IPS DF 6.9 (cell line): ENCODE results near the gene P3H2.
"Not testable (repeated sequence)": the region's sequence is repeated elsewhere in the genome, so short reads cannot be mapped to it uniquely, and the experiment has no call there.

Experiments
- DNase-seq: peaks from one replicate; pipeline ENCODE4 v3.0.0-alpha.2; 2013; ENCODE audit warnings: low read depth, low spot score
- H3K27ac ChIP-seq: one replicate; pipeline ENCODE4 v1.5.1; 2013; ENCODE audit warnings: low read length, control low read depth
- H3K27me3 ChIP-seq: 2 replicates; pipeline ENCODE4 v1.6.1; 2013; ENCODE audit warnings: mild to moderate bottlenecking, low read length; ENCODE audit not compliant: control insufficient read depth, insufficient read depth
- H3K36me3 ChIP-seq: 2 replicates; pipeline ENCODE4 v1.6.1; 2013; ENCODE audit warnings: low read length; ENCODE audit not compliant: control insufficient read depth, insufficient read depth
- H3K4me1 ChIP-seq: 2 replicates; pipeline ENCODE4 v1.6.1; 2013; ENCODE audit warnings: low read length; ENCODE audit not compliant: control insufficient read depth, insufficient read depth
- H3K4me3 ChIP-seq: 2 replicates; pipeline ENCODE4 v1.5.1; 2013; ENCODE audit warnings: mild to moderate bottlenecking, low read length
- H3K9me3 ChIP-seq: 2 replicates; pipeline ENCODE4 v1.6.1; 2013; ENCODE audit warnings: low read length, inconsistent platforms; ENCODE audit not compliant: control insufficient read depth, insufficient read depth
- WGBS: extraction: QIAGEN DNeasy Blood & Tissue Kit; methylation state at CpG from one replicate; pipeline ENCODE4 v1.1.7; 2013; ENCODE audit warnings: mixed read lengths, missing lambda C conversion rate; ENCODE audit not compliant: insufficient read length, insufficient coverage; 5-methylcytosine and 5-hydroxymethylcytosine counted together

The P3H2 gene

DNA sequence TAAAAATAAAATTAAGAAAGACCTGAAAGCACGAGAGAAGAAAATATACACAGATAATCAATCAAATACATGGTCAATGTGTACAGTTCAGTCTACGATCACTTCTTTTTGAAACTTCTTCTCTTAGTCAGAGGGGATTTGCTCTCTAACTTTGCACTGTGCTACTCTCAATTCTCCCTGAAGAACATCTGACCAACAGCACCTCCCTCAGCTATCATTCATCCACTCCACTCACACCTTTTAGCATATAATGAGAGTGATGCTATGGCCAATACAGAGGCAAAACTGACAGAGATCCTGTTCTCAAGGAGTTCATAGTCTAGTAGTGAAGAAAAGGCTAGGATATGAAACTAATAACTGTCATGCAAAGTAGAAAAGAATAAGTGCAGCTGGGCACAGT is 45.9 kb downstream of the P3H2 start:
- DNase-seq = no peak
- Histone ChIP-seq H3K27me3 (no peaks in the 10 kb centered on the region), H3K36me3 (no peaks in the 10 kb centered on the region), H3K9me3 (no peaks in the 10 kb centered on the region), H3K4me3 (no peak overlapping the region), H3K4me1 (no peaks in the 10 kb centered on the region; the same call in 1 of the 2 replicates), H3K27ac (no peak overlapping the region)
- no CpG with 5 or more reads among the region's 2 CpGs for WGBS

DNA sequence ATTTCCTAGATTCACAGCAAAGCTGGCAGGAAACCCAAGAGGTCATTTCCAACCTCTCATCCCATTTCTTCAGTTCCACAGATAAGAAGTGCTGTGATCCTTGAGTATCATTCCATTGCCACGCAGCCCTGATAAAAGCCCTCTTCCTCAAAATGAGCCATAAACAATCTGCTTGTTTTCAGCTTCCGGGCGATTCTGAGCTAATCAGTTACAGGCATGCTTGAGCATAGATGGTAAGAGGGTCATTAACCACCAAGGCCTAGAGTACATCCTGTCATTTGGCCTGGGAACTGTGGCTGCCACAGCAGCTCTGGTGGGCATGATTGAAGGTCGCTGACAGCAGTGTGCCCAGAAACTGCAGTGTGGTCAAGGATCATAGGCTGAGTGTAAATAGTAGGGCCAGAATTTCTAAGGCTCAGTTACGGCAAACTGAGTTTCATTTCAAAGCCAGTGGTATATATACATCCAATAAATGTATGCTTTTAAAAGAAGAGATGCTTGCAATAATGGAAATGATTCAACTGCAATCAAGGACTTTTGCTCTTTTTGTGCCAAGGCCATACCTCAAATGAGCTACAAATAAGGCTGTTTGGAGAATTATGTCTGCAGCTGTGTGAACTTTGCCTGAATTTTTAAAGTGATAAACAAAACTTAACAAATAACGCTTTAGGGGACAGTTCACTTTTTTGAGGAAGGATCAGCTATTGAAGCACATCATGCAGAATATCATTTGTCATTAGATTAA is 47.3 kb downstream of the P3H2 start:
- Histone ChIP-seq H3K27me3 (no peaks in the 10 kb centered on the region), H3K4me1 (no peaks in the 10 kb centered on the region; the same call in 1 of the 2 replicates), H3K27ac (no peak overlapping the region), H3K4me3 (no peak overlapping the region), H3K36me3 (no peaks in the 10 kb centered on the region), H3K9me3 (no peaks in the 10 kb centered on the region)
- whole genome bisulfite sequencing = no CpG with 5 or more reads among the region's 6 CpGs
- DNase-seq = no peak

DNA sequence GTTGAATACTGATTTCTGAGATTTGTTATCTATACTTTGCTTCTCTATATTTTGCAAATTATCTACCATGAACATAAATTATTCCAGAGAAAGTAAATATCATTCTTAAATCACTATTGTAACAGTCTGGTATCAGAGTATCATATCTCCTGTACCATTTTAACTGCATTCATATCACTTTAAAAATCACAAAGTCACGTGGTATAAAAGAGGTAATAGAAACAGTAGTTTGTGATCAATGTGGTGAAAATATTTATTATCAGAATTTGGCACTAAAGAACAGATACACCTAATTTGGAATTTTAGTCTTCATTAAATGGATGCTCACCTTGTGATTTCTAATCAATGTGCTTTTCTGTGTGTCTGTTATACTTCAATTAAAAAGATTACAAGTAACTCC is 47.8 kb downstream of the P3H2 start:
- DNase-seq = no peak
- H3K4me1 ChIP-seq = no peaks in the 10 kb centered on the region; the same call in 1 of the 2 replicates
- H3K4me3 ChIP-seq = no peak overlapping the region
- H3K9me3 ChIP-seq = no peaks in the 10 kb centered on the region
- WGBS = no CpG with 5 or more reads among the region's 1 CpG
- no peaks in the 10 kb centered on the region for H3K27me3 ChIP-seq
- no peaks in the 10 kb centered on the region for H3K36me3 ChIP-seq
- no peak overlapping the region for H3K27ac ChIP-seq

DNA sequence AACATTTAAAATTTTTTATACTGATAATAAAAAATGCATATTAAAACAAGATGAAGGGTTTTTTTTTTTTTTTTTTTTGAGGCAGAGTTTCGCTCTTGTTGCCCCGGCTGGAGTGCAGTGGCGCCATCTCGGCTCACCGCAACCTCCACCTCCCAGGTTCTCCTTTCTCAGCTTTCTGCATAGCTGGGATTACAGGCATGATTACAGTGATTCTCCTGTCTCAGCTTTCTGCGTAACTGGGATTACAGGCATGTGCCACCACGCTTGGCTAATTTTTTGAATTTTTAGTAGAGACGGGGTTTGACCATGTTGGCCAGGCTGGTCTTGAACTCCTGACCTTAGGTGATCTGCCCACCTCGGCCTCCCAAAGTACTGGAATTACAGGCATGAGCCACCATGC is 48.8 kb downstream of the P3H2 start:
- not testable (repeated sequence) for H3K4me1 ChIP-seq, H3K27me3 ChIP-seq, H3K4me3 ChIP-seq, H3K36me3 ChIP-seq, DNase-seq, H3K27ac ChIP-seq, H3K9me3 ChIP-seq
- no CpG with 5 or more reads among the region's 9 CpGs for WGBS

DNA sequence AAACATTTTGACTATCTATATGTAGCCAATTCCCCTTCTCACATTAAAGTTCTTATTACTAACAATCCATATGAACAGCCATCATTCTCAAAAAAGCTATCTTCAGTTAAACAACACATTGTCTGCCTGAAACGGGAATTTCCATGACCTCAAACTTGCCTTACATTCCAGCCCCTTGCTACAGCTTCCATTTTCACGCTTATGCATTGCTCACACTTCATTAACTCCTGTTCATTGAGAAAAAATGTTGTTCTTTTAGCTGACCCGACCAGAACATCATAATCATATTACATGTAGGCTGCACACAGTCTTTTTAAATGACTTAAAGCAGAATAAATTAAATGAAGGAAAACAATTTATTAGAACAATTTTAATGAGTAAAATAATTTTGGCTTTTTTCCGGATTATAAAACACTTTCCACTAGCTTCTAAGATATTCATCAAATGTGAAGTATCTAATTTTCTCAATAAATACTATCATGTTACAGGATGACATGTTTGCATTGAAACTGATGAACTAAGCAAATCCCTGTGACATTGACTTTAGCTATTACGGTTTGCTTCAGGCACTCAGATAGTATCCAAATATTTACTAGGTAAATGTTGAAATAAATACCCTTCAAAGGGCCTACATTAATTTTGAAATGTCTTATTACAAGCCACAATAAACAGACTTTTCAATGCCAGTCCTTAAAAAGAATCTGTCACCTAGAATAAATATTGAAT is 49.9 kb downstream of the P3H2 start:
- Histone ChIP-seq H3K9me3 (no peaks in the 10 kb centered on the region), H3K36me3 (no peaks in the 10 kb centered on the region), H3K27ac (no peak overlapping the region), H3K4me1 (no peaks in the 10 kb centered on the region), H3K4me3 (no peak overlapping the region), H3K27me3 (no peaks in the 10 kb centered on the region)
- no peak for DNase-seq
- no CpG with 5 or more reads among the region's 5 CpGs for WGBS

DNA sequence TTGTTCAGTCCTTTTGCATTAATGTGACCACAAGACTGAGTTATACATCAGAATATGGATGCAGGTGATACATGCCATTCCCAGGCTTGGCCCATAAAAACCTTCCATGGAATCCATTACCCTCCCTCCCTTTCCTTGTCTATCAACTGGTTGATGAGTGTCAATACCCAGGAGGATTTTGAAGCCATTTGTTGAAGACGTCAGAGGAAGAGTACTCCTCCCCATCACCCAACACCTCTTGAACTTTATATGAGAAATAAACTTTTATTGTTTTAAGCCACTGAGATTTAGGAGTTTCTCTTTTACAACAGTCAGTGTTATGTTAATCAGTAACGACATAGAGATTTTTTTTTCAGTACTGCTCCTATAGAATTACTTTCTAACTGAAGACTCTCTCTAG is 55.5 kb downstream of the P3H2 start:
- no peaks in the 10 kb centered on the region for H3K9me3 ChIP-seq
- H3K36me3 ChIP-seq = no peaks in the 10 kb centered on the region
- H3K27me3 ChIP-seq = no peaks in the 10 kb centered on the region
- no peaks in the 10 kb centered on the region for H3K4me1 ChIP-seq
- no peak for DNase-seq
- no peak overlapping the region for H3K4me3 ChIP-seq
- no CpG with 5 or more reads among the region's 2 CpGs for WGBS
- H3K27ac ChIP-seq = no peak overlapping the region

DNA sequence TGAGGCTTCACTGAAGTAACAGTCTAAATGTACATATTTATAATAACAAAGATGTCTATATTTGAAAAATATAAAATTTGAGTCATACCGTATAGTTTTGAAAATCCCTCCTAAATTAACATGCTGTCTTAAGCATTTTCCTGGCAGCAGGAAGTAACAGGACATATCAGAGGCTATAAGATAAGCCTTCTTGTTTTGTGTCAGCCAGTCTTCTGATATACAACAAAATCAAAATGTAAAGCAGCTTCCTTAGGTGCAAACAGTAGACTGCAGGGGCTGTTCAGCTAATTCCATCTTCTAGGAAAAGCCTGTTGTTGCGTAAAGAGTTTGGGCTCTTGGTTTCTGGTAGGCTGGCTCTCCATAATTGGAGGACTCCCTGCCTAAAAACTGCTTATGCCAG is 56.0 kb downstream of the P3H2 start:
- no peak overlapping the region for H3K27ac ChIP-seq
- no peaks in the 10 kb centered on the region for H3K9me3 ChIP-seq
- no peaks in the 10 kb centered on the region for H3K4me1 ChIP-seq
- DNase-seq = no peak
- no peak overlapping the region for H3K4me3 ChIP-seq
- H3K27me3 ChIP-seq = no peaks in the 10 kb centered on the region
- no peaks in the 10 kb centered on the region for H3K36me3 ChIP-seq
- no CpG with 5 or more reads among the region's 2 CpGs for WGBS

DNA sequence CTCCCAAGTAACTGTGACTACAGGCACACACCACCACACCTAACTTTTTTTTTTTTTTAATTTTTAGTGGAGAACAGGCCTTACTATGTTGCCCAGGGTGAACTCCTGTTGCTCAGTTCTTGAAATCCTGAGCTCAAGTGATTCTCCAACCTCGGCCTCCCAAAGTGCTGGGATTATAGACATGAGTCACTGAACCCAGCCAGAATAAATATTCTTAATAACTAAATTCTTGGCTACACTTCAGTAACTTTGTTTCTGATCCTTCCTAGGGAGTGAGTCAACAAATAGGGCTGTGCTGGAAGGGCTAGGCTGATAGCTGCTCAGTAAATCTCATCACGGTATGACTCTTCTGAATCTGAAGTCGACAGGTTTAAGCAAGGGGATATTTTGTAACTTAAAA is 56.6 kb downstream of the P3H2 start:
- H3K4me1 ChIP-seq = no peaks in the 10 kb centered on the region
- no peaks in the 10 kb centered on the region for H3K36me3 ChIP-seq
- no peaks in the 10 kb centered on the region for H3K27me3 ChIP-seq
- H3K4me3 ChIP-seq = no peak overlapping the region
- H3K9me3 ChIP-seq = no peaks in the 10 kb centered on the region
- H3K27ac ChIP-seq = no peak overlapping the region
- WGBS = no CpG with 5 or more reads among the region's 3 CpGs
- no peak for DNase-seq

DNA sequence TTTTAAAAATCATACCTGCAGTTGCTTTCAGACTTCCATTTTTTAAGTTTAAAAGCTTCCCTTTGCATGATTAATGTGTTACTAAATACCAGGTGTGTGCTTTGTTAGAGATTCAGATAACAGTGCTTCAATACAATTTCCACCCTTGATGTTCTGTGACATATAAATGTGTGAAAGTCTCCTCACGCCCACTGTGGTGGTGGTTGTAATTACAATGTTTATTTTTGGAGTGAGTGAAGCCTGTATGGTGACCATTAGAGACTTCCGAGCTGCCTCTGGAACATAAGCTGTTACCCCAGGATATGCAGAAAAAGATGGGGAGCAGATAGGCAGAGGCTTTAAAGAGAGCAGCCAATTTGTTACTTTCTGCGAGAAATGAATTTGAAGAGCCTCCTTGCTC is 57.2 kb downstream of the P3H2 start:
- H3K27me3 ChIP-seq = no peaks in the 10 kb centered on the region
- no CpG with 5 or more reads among the region's 3 CpGs for WGBS
- no peak overlapping the region for H3K27ac ChIP-seq
- no peaks in the 10 kb centered on the region for H3K36me3 ChIP-seq
- H3K4me3 ChIP-seq = no peak overlapping the region
- H3K9me3 ChIP-seq = no peaks in the 10 kb centered on the region
- H3K4me1 ChIP-seq = no peaks in the 10 kb centered on the region
- DNase-seq = no peak

DNA sequence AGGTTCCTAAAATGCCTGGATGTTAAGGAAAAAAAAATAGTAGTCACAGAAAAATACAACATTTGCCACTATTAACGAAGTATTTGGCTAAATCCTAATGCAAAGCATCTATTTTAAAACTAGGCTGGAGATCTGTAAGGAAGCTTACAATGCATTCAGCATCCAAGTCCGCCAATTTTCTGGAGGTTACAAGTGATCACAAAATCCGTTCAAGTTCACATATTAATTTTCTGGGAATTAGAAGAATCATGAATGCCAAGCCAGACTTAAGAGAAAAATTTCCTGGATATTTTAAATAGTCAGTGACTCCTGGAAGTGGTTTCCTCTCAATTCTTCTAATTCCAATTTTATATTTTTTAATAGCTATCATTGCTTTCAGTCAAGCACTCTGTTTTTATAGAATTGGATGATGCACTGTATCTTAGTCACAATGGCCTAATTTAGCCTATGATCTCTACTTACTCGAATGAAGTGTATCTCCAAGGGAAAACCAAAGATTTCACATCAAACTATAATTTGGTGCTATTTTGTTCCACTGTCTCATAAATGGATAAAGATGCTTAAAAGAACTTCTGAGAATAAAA is 60.4 kb downstream of the P3H2 start:
- H3K27me3 ChIP-seq = no peaks in the 10 kb centered on the region
- no peaks in the 10 kb centered on the region for H3K4me1 ChIP-seq
- no CpG with 5 or more reads among the region's 4 CpGs for WGBS
- no peaks in the 10 kb centered on the region for H3K9me3 ChIP-seq
- no peak for DNase-seq
- no peaks in the 10 kb centered on the region for H3K36me3 ChIP-seq
- no peak overlapping the region for H3K27ac ChIP-seq
- H3K4me3 ChIP-seq = no peak overlapping the region
